Colonic mucosa (tissue), 4 donors: ENCODE measurements around the gene RRP9. TPM values are rescaled to one million over a fixed set of nuclear protein-coding genes. Genes with fewer than 3 reads are reported as not detected.

Source experiments
- DNase-seq: peaks from one replicate; pipeline ENCODE4 v3.0.0-alpha.2; 2020
- H3K27ac ChIP-seq: fragments of 200-600 bp; one replicate; pipeline ENCODE4 v1.8.0; 2021
- H3K27me3 ChIP-seq: fragments of 200-600 bp; one replicate; pipeline ENCODE4 v1.8.0; 2021
- H3K36me3 ChIP-seq: fragments of 200-600 bp; one replicate; pipeline ENCODE4 v1.8.0; 2021
- H3K4me1 ChIP-seq: fragments of 200-600 bp; one replicate; pipeline ENCODE4 v1.8.0; 2021; ENCODE audit warnings: mild to moderate bottlenecking
- H3K4me3 ChIP-seq: fragments of 200-600 bp; one replicate; pipeline ENCODE4 v1.8.0; 2021
- H3K9ac ChIP-seq, 2 donors: one replicate each; pipeline ENCODE4 v1.7.0; 2013; ENCODE audit warnings: control low read depth in 2 of 2, low read depth in 2 of 2, low read length in 2 of 2
- H3K9me3 ChIP-seq: fragments of 200-600 bp; one replicate; pipeline ENCODE4 v1.8.0; 2021
- CTCF ChIP-seq: fragments of 200-600 bp; IDR thresholded peaks from one replicate; pipeline ENCODE4 v1.8.0; 2022; ENCODE audit warnings: antibody characterized with exemption, mild to moderate bottlenecking
- intact Hi-C: fragments of 100-400 bp; cut with DNase I; formaldehyde crosslinking; loops from one replicate; pipeline ENCODE4 v1.14.1; 2022
- total RNA-seq, 2 donors: library from RNA; stranded (reverse); fragmentation: NEBNext Ultra II Directional in 1 of 2; extraction: Animal tissue kit (Norgen Biotek cat#: 25700) in 1 of 2; gene quantifications; one replicate each; pipeline ENCODE4 v1.2.1, GENCODE V29; 2021
- donor health status: healthy.
- donor health status: DM: no; HTN: no; CAD: no.
- donor health status: DM: no; HTN: no; CAD: no.

The RRP9 gene
- total RNA-seq, 2 donors from 2014 or later = 9.6 to 24.7 TPM

GRCh38 chr3:51964521-51964920 is 22.8 kb upstream of the RRP9 start:
- no peaks in the 10 kb centered on the region for H3K4me1 ChIP-seq
- DNase-seq = no peak
- H3K4me3 ChIP-seq = no peak overlapping the region
- H3K27me3 ChIP-seq = no peaks in the 10 kb centered on the region
- no peak overlapping the region for H3K9ac ChIP-seq
- H3K9me3 ChIP-seq = no peaks in the 10 kb centered on the region
- H3K36me3 ChIP-seq = no peaks in the 10 kb centered on the region
- no peak for TF ChIP-seq CTCF
- intact Hi-C loops = no loop called here
- no peak overlapping the region for H3K27ac ChIP-seq

- Histone ChIP-seq H3K9ac (no peak overlapping the region), H3K36me3 (no peaks in the 10 kb centered on the region), H3K9me3 (no peaks in the 10 kb centered on the region), H3K27me3 (no peaks in the 10 kb centered on the region), H3K27ac (no peak overlapping the region), H3K4me1 (no peaks in the 10 kb centered on the region), H3K4me3 (no peak overlapping the region)
- intact Hi-C loops = no loop called here
- no peak for TF ChIP-seq CTCF
- DNase-seq = no peak
Measured at GRCh38 chr3:51963951-51964451, 22.3 kb upstream of the RRP9 start.

- Histone ChIP-seq H3K27ac (no peak overlapping the region), H3K9me3 (no peaks in the 10 kb centered on the region), H3K9ac (no peak overlapping the region), H3K36me3 (no peaks in the 10 kb centered on the region), H3K27me3 (no peaks in the 10 kb centered on the region), H3K4me1 (no peaks in the 10 kb centered on the region), H3K4me3 (no peak overlapping the region)
- intact Hi-C loops = no loop called here
- no peak for DNase-seq
- no peak for TF ChIP-seq CTCF
Measured at GRCh38 chr3:51962854-51963530, 21.3 kb upstream of the RRP9 start.

- DNase-seq = no peak
- no peak overlapping the region for H3K9ac ChIP-seq
- no peak overlapping the region for H3K27ac ChIP-seq
- no peaks in the 10 kb centered on the region for H3K36me3 ChIP-seq
- H3K9me3 ChIP-seq = no peaks in the 10 kb centered on the region
- no peaks in the 10 kb centered on the region for H3K4me1 ChIP-seq
- intact Hi-C loops = no loop called here
- H3K27me3 ChIP-seq = no peaks in the 10 kb centered on the region
- H3K4me3 ChIP-seq = no peak overlapping the region
- no peak for TF ChIP-seq CTCF
Measured at GRCh38 chr3:51961602-51962569, 20.2 kb upstream of the RRP9 start.

- no peak overlapping the region for H3K27ac ChIP-seq
- H3K27me3 ChIP-seq = no peaks in the 10 kb centered on the region
- H3K36me3 ChIP-seq = no peaks in the 10 kb centered on the region
- no peak overlapping the region for H3K9ac ChIP-seq
- no peak for DNase-seq
- no peak for TF ChIP-seq CTCF
- peaks cover 6% of the 10 kb centered on the region for H3K4me1 ChIP-seq
- intact Hi-C loops = no loop called here
- no peaks in the 10 kb centered on the region for H3K9me3 ChIP-seq
- H3K4me3 ChIP-seq = no peak overlapping the region
Measured at GRCh38 chr3:51961011-51961410, 19.3 kb upstream of the RRP9 start.
